DMS53 (cell line): Measurements from ENCODE around the gene CAPN8.

Experiments
- DNase-seq: peaks from one replicate; lab custom pipeline; 2025; lab: John Stamatoyannopoulos, UW

The CAPN8 gene

GRCh38 chr1:223654083-223654482, 11.4 kb downstream of the CAPN8 start:
- DNase-seq = peak; percentile 59

GRCh38 chr1:223653431-223653830, 12.1 kb downstream of the CAPN8 start:
- DNase-seq = no peak

GRCh38 chr1:223653015-223653414, 12.5 kb downstream of the CAPN8 start:
- no peak for DNase-seq

- no peak for DNase-seq
Observed at GRCh38 chr1:223652436-223652941, 13.0 kb downstream of the CAPN8 start.

GRCh38 chr1:223651291-223651991, 14.1 kb downstream of the CAPN8 start:
- DNase-seq = no peak

- DNase-seq = no peak
Observed at GRCh38 chr1:223650465-223650864, 15.0 kb downstream of the CAPN8 start.

- DNase-seq = no peak
Observed at GRCh38 chr1:223649222-223649621, 16.3 kb downstream of the CAPN8 start.

GRCh38 chr1:223647249-223647648, 18.3 kb downstream of the CAPN8 start:
- DNase-seq = no peak

GRCh38 chr1:223645903-223646302, 19.6 kb downstream of the CAPN8 start:
- DNase-seq = peak; percentile 81

GRCh38 chr1:223642237-223642636, 23.3 kb downstream of the CAPN8 start:
- no peak for DNase-seq

- DNase-seq = no peak
Observed at GRCh38 chr1:223641523-223642039, 23.9 kb downstream of the CAPN8 start.

GRCh38 chr1:223639331-223639749, 26.2 kb downstream of the CAPN8 start:
- peak; percentile 35 for DNase-seq

GRCh38 chr1:223635236-223635635, 30.3 kb downstream of the CAPN8 start:
- DNase-seq = no peak

GRCh38 chr1:223634423-223634822, 31.1 kb downstream of the CAPN8 start:
- DNase-seq = no peak

- DNase-seq = peak; percentile 67
Observed at GRCh38 chr1:223631956-223632355, 33.5 kb downstream of the CAPN8 start.

GRCh38 chr1:223631473-223631872, 34.0 kb downstream of the CAPN8 start:
- peak; percentile 82 for DNase-seq

- DNase-seq = no peak
Observed at GRCh38 chr1:223629126-223629457, 36.4 kb downstream of the CAPN8 start.

GRCh38 chr1:223628233-223629125, 37.0 kb downstream of the CAPN8 start:
- DNase-seq = peak; percentile 71

GRCh38 chr1:223622132-223622842, 43.2 kb downstream of the CAPN8 start:
- no peak for DNase-seq

- DNase-seq = no peak
Observed at GRCh38 chr1:223621312-223621734, 44.2 kb downstream of the CAPN8 start.

GRCh38 chr1:223620297-223620897, 45.1 kb downstream of the CAPN8 start:
- DNase-seq = no peak

GRCh38 chr1:223618680-223619079, 46.8 kb downstream of the CAPN8 start:
- no peak for DNase-seq
